Vagina (tissue), 2 donors: ENCODE measurements around the gene BDH1. TPM values are rescaled to one million over a fixed set of nuclear protein-coding genes. Genes with fewer than 3 reads are reported as not detected.
A peak's percentile ranks its signal among the peaks of the same experiment; 100 is the strongest.

Experiments
- DNase-seq, 2 donors: peaks; one replicate each; pipeline ENCODE4 v3.0.0-alpha.2; 2017; ENCODE audit errors: extremely low spot score in 2 of 2
- H3K27ac ChIP-seq: fragments of 200-600 bp; sonication (generic); one replicate; pipeline ENCODE4 v1.5.1; 2019
- H3K27me3 ChIP-seq: fragments of 200-600 bp; sonication (generic); one replicate; pipeline ENCODE4 v1.5.1; 2019
- H3K36me3 ChIP-seq, 2 donors: fragments of 200-600 bp; sonication (generic); one replicate each; pipeline ENCODE4 v1.5.1; 2017 to 2019
- H3K4me1 ChIP-seq: fragments of 200-600 bp; sonication (generic); one replicate; pipeline ENCODE4 v1.5.1; 2019
- H3K4me3 ChIP-seq, 2 donors: fragments of 200-600 bp; sonication (generic); 1 replicate in 1 of 2; 2 replicates in 1 of 2; pipeline ENCODE4 v1.5.1; 2016 to 2019
- H3K9me3 ChIP-seq: fragments of 200-600 bp; sonication (generic); one replicate; pipeline ENCODE4 v1.5.1; 2019
- CTCF ChIP-seq, 3 experiments: fragments of 450-650 bp in 2 of 3; fragments of 200-600 bp in 1 of 3; sonication (generic) in 1 of 3; IDR thresholded peaks; one replicate each; pipeline ENCODE4 v1.5.1; 2017 to 2019; ENCODE audit warnings: antibody characterized with exemption in 3 of 3, mild to moderate bottlenecking in 2 of 3, moderate library complexity in 2 of 3
- POLR2A ChIP-seq, 2 donors: fragments of 450-650 bp; IDR thresholded peaks; one replicate each; pipeline ENCODE4 v1.6.1; 2017; ENCODE audit warnings: antibody characterized with exemption in 2 of 2, mild to moderate bottlenecking in 2 of 2, moderate library complexity in 2 of 2
- POLR2AphosphoS5 ChIP-seq, 2 donors: sonication (generic); formaldehyde crosslinking; IDR thresholded peaks; one replicate each; pipeline ENCODE4 v1.9.0; 2017; ENCODE audit warnings: antibody characterized with exemption in 2 of 2, mild to moderate bottlenecking in 2 of 2, low read depth in 1 of 2; ENCODE audit not compliant: insufficient read depth in 1 of 2
- intact Hi-C: fragments of 100-400 bp; cut with DNase I; formaldehyde crosslinking; loops from one replicate; pipeline ENCODE4 v1.15.1; 2023
- total RNA-seq: library from RNA; depleted of rRNA; stranded (reverse); fragments of >200 nt; gene quantifications from one replicate; pipeline ENCODE4 v1.2.3, GENCODE V29; 2016

The BDH1 gene
- total RNA-seq, 1 donor from 2014 or later, result 30.2 TPM

GRCh38 chr3:197511853-197512635 lies 43.7 kb downstream of the BDH1 start:
- Histone ChIP-seq H3K9me3 (no peaks in the 10 kb centered on the region), H3K27ac (no peak overlapping the region), H3K4me1 (peaks cover 21% of the 10 kb centered on the region), H3K27me3 (no peaks in the 10 kb centered on the region), H3K36me3 (no peaks in the 10 kb centered on the region), H3K4me3 (no peak overlapping the region)
- no peak for TF ChIP-seq POLR2AphosphoS5 (IDR thresholded peaks at IDR 0.05; ENCODE audit: insufficient read depth in 1 of 2, low read depth in 1 of 2)
- no peak for TF ChIP-seq CTCF (IDR thresholded peaks at IDR 0.05)
- no peak for DNase-seq
- intact Hi-C loops, result loop anchor here (5.0 kb wide), 1 partner anchor 255 kb away; no protein-coding TSS in a partner anchor

DNA sequence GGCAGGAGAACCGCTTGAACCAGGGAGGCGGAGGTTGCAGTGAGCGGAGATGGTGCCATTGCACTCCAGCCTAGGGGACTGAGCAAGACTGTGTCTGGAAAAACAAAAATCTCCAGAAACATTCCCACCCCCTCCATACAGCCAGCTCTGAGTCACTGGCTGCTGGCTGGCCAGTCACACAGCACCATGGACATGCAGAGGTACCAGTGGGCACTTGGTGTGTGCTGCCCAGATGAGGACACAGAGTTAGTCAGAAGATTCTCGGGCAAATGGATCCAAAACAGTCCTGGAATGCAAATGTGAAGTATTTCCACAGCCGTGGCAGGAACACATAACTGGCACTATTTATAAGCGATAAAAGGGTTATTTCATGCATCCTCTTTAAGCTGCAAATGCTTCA lies 44.6 kb downstream of the BDH1 start:
- peaks cover 17% of the 10 kb centered on the region for H3K4me1 ChIP-seq
- H3K27me3 ChIP-seq, result no peaks in the 10 kb centered on the region
- H3K27ac ChIP-seq, result no peak overlapping the region
- intact Hi-C loops, result loop anchor here (5.0 kb wide), 1 partner anchor 254 kb away; no protein-coding TSS in a partner anchor
- H3K9me3 ChIP-seq, result no peaks in the 10 kb centered on the region
- no peaks in the 10 kb centered on the region for H3K36me3 ChIP-seq
- TF ChIP-seq POLR2A (IDR thresholded peaks at IDR 0.05) (no peak), POLR2AphosphoS5 (IDR thresholded peaks at IDR 0.05; ENCODE audit: insufficient read depth in 1 of 2, low read depth in 1 of 2) (no peak), CTCF (IDR thresholded peaks at IDR 0.05) (no peak)
- no peak for DNase-seq
- no peak overlapping the region for H3K4me3 ChIP-seq

GRCh38 chr3:197510642-197511018 lies 45.1 kb downstream of the BDH1 start:
- H3K27ac ChIP-seq, result no peak overlapping the region
- DNase-seq, result no peak
- H3K27me3 ChIP-seq, result no peaks in the 10 kb centered on the region
- no peak overlapping the region for H3K4me3 ChIP-seq
- no peaks in the 10 kb centered on the region for H3K36me3 ChIP-seq
- intact Hi-C loops, result loop anchor here (5.0 kb wide), 1 partner anchor 253 kb away; no protein-coding TSS in a partner anchor
- H3K9me3 ChIP-seq, result no peaks in the 10 kb centered on the region
- TF ChIP-seq POLR2AphosphoS5 (IDR thresholded peaks at IDR 0.05; ENCODE audit: insufficient read depth in 1 of 2, low read depth in 1 of 2), result no peak
- TF ChIP-seq POLR2A (IDR thresholded peaks at IDR 0.05), result no peak
- no peak for TF ChIP-seq CTCF (IDR thresholded peaks at IDR 0.05)
- H3K4me1 ChIP-seq, result peaks cover 17% of the 10 kb centered on the region

DNA sequence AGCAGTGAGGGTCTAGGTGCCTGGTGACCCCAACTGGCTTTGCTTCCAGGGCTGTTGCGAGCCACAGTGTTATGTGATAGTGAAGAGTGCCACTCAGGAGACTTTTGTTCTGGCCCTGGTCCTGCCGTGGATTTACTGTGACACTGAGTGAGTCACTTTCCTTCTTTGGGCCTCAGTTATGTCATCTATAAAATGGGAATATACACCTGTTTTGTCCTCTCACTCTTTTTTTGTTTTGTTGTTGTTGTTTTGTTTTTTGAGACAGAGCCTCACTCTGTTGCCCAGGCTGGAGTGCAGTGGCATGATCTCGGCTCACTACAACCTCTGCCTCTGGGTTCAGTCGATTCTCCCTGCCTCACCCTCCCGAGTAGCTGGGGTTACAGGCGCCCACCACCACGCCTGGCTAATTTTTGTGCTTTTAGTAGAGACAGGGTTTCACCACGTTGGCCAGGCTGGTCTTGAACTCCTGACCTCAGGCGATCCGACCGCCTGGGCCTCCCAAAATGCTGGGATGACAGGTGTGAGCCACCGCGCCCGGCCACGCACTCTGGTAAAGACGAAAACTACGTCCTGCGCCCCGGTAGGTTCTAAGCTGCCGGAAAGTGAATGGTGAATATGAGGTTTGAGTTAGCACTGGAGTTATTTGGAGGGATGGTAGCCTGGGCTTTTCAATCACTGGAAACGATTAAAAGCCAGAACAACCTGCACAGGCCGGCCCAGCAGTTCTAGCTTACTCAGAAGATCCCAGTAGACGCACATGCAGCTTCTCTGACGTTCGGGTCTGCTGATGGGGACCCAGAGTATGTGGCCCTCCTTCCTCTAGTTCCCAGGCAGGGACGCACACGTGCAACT lies 46.6 kb downstream of the BDH1 start:
- DNase-seq, result no peak
- intact Hi-C loops, result no loop called here
- no peak overlapping the region for H3K27ac ChIP-seq
- no peaks in the 10 kb centered on the region for H3K36me3 ChIP-seq
- H3K9me3 ChIP-seq, result no peaks in the 10 kb centered on the region
- no peaks in the 10 kb centered on the region for H3K27me3 ChIP-seq
- peaks cover 7% of the 10 kb centered on the region for H3K4me1 ChIP-seq
- peak overlapping the region; percentile 43 to 50 for H3K4me3 ChIP-seq
- TF ChIP-seq CTCF (IDR thresholded peaks at IDR 0.05), result no peak
- no peak for TF ChIP-seq POLR2A (IDR thresholded peaks at IDR 0.05)
- no peak for TF ChIP-seq POLR2AphosphoS5 (IDR thresholded peaks at IDR 0.05; ENCODE audit: insufficient read depth in 1 of 2, low read depth in 1 of 2)
